ENCODE measurements around the gene SFMBT1.
A peak's percentile ranks its signal among the peaks of the same experiment; 100 is the strongest.

SFMBT1 gene

DNA sequence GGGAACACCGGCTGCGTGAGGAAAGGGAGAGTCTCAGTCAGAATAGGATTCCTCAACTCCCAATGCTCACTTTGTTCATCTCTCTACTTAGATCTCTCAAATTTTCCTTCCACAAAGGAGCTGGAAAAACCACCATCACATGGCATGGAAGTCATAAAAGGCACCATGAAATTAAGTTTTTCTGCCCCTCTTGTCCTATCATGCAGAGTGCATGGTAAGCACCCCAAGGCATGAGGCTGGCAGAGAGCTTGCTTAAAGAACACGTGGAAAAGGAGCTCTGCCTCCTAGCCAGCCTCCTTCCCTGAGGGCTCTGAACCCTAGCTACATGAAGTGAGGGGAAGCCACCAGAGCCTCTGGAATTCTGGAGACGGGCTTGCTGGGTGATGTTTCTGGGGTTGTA lies 166.3 kb downstream of the SFMBT1 start:
- no peak overlapping the region for H3K9ac ChIP-seq (ENCODE audit: insufficient read length)
- H3K4me3 ChIP-seq: no peak overlapping the region
- H3K9me3 ChIP-seq (ENCODE audit: low read depth, low read length): no peaks in the 10 kb centered on the region
- no peak overlapping the region for H3K27ac ChIP-seq
- no peak for TF ChIP-seq FOXP2 (optimal IDR thresholded peaks at IDR 0.05; ENCODE audit: control extremely low read depth, extremely low read length, insufficient read depth)
- no peak for TF ChIP-seq EZH2 (IDR thresholded peaks at IDR 0.05)
- TF ChIP-seq POLR2AphosphoS5 (IDR thresholded peaks at IDR 0.05; ENCODE audit: borderline replicate concordance, low read depth, low read length): no peak
- DNase-seq (ENCODE audit: low read depth, low spot score): no peak
- no peaks in the 10 kb centered on the region for H3K36me3 ChIP-seq (ENCODE audit: insufficient read depth, low read length)

- no peaks in the 10 kb centered on the region for H3K36me3 ChIP-seq (ENCODE audit: insufficient read depth, low read length)
- H3K9me3 ChIP-seq (ENCODE audit: low read depth, low read length): no peaks in the 10 kb centered on the region
- H3K4me3 ChIP-seq: no peak overlapping the region
- TF ChIP-seq EZH2 (IDR thresholded peaks at IDR 0.05) (no peak), FOXP2 (optimal IDR thresholded peaks at IDR 0.05; ENCODE audit: control extremely low read depth, extremely low read length, insufficient read depth) (no peak), POLR2AphosphoS5 (IDR thresholded peaks at IDR 0.05; ENCODE audit: borderline replicate concordance, low read depth, low read length) (no peak)
- no peak for DNase-seq (ENCODE audit: low read depth, low spot score)
- no peak overlapping the region for H3K27ac ChIP-seq
- no peak overlapping the region for H3K9ac ChIP-seq (ENCODE audit: insufficient read length)
These were observed 166.8 kb downstream of the SFMBT1 start for GRCh38 chr3:52879090-52879489.

GRCh38 chr3:52877085-52877484 lies 168.8 kb downstream of the SFMBT1 start:
- no peak overlapping the region for H3K27ac ChIP-seq
- H3K36me3 ChIP-seq (ENCODE audit: insufficient read depth, low read length): no peaks in the 10 kb centered on the region
- H3K4me3 ChIP-seq: no peak overlapping the region
- no peaks in the 10 kb centered on the region for H3K9me3 ChIP-seq (ENCODE audit: low read depth, low read length)
- TF ChIP-seq POLR2AphosphoS5 (IDR thresholded peaks at IDR 0.05; ENCODE audit: borderline replicate concordance, low read depth, low read length) (no peak), FOXP2 (optimal IDR thresholded peaks at IDR 0.05; ENCODE audit: control extremely low read depth, extremely low read length, insufficient read depth) (no peak), EZH2 (IDR thresholded peaks at IDR 0.05) (no peak)
- no peak overlapping the region for H3K9ac ChIP-seq (ENCODE audit: insufficient read length)
- no peak for DNase-seq (ENCODE audit: low read depth, low spot score)

- H3K9ac ChIP-seq (ENCODE audit: insufficient read length): no peak overlapping the region
- DNase-seq (ENCODE audit: low read depth, low spot score): no peak
- H3K9me3 ChIP-seq (ENCODE audit: low read depth, low read length): no peaks in the 10 kb centered on the region
- H3K4me3 ChIP-seq: no peak overlapping the region
- no peaks in the 10 kb centered on the region for H3K36me3 ChIP-seq (ENCODE audit: insufficient read depth, low read length)
- no peak overlapping the region for H3K27ac ChIP-seq
- TF ChIP-seq POLR2AphosphoS5 (IDR thresholded peaks at IDR 0.05; ENCODE audit: borderline replicate concordance, low read depth, low read length) (no peak), FOXP2 (optimal IDR thresholded peaks at IDR 0.05; ENCODE audit: control extremely low read depth, extremely low read length, insufficient read depth) (no peak), EZH2 (IDR thresholded peaks at IDR 0.05) (no peak)
These were observed 170.8 kb downstream of the SFMBT1 start for GRCh38 chr3:52874864-52875587.

GRCh38 chr3:52874160-52874701 lies 171.6 kb downstream of the SFMBT1 start:
- no peak overlapping the region for H3K9ac ChIP-seq (ENCODE audit: insufficient read length)
- DNase-seq (ENCODE audit: low read depth, low spot score): no peak
- no peak overlapping the region for H3K27ac ChIP-seq
- no peak overlapping the region for H3K4me3 ChIP-seq
- H3K36me3 ChIP-seq (ENCODE audit: insufficient read depth, low read length): no peaks in the 10 kb centered on the region
- no peaks in the 10 kb centered on the region for H3K9me3 ChIP-seq (ENCODE audit: low read depth, low read length)
- no peak for TF ChIP-seq FOXP2 (optimal IDR thresholded peaks at IDR 0.05; ENCODE audit: control extremely low read depth, extremely low read length, insufficient read depth)
- no peak for TF ChIP-seq EZH2 (IDR thresholded peaks at IDR 0.05)
- no peak for TF ChIP-seq POLR2AphosphoS5 (IDR thresholded peaks at IDR 0.05; ENCODE audit: borderline replicate concordance, low read depth, low read length)

GRCh38 chr3:52873433-52874159 lies 172.3 kb downstream of the SFMBT1 start:
- TF ChIP-seq POLR2AphosphoS5 (IDR thresholded peaks at IDR 0.05; ENCODE audit: borderline replicate concordance, low read depth, low read length) (no peak), EZH2 (IDR thresholded peaks at IDR 0.05) (no peak), FOXP2 (optimal IDR thresholded peaks at IDR 0.05; ENCODE audit: control extremely low read depth, extremely low read length, insufficient read depth) (no peak)
- no peak overlapping the region for H3K27ac ChIP-seq
- H3K9me3 ChIP-seq (ENCODE audit: low read depth, low read length): no peaks in the 10 kb centered on the region
- no peak overlapping the region for H3K9ac ChIP-seq (ENCODE audit: insufficient read length)
- H3K36me3 ChIP-seq (ENCODE audit: insufficient read depth, low read length): no peaks in the 10 kb centered on the region
- DNase-seq (ENCODE audit: low read depth, low spot score): no peak
- H3K4me3 ChIP-seq: no peak overlapping the region

DNA sequence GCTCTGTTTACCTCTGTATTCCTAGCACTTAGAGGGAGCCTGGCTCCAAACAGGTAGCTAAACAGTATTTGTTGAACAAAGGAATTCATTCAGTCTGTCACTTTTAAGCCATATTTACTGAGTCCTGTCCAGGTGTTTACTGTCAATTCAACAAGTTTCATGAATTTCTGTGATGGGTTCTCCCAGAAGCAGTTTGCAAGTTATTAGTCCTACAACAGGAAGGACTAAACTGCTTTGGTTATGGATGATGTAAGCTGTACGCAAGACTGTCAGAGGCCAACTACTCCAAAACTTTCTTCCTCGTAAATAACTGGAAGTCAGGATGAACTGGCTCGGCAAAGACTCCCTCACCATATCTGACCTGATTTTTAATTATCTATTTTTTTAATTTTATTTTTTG lies 173.6 kb downstream of the SFMBT1 start:
- Histone ChIP-seq H3K4me3 (no peak overlapping the region), H3K36me3 (ENCODE audit: insufficient read depth, low read length) (no peaks in the 10 kb centered on the region), H3K27ac (peak overlapping the region; percentile 60; the same call in 1 of the 2 replicates), H3K9ac (ENCODE audit: insufficient read length) (peak overlapping the region; percentile 7), H3K9me3 (ENCODE audit: low read depth, low read length) (no peaks in the 10 kb centered on the region)
- DNase-seq (ENCODE audit: low read depth, low spot score): no peak
- TF ChIP-seq POLR2AphosphoS5 (IDR thresholded peaks at IDR 0.05; ENCODE audit: borderline replicate concordance, low read depth, low read length): no peak
- TF ChIP-seq EZH2 (IDR thresholded peaks at IDR 0.05): no peak
- TF ChIP-seq FOXP2 (optimal IDR thresholded peaks at IDR 0.05; ENCODE audit: control extremely low read depth, extremely low read length, insufficient read depth): no peak

DNA sequence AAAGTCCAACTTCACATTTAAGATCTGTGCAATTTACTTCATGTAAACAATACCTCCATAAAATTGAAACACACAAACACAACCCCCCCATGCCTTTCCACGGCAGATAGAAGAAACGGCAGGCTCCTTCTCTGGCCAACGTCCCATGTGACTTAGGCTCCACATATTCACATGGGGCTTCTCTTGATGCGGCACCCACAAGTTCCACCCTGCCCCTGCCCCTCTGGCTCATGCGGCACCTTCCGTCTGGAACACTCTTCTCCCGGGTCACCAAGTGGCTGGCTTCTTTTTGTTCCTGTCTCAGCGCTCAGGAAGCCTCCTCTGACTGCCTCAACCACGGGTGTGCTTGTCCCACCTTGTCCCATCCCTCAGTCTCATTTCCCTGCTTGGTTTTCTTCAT lies 174.1 kb downstream of the SFMBT1 start:
- Histone ChIP-seq H3K9ac (ENCODE audit: insufficient read length) (peak overlapping the region; percentile 7), H3K9me3 (ENCODE audit: low read depth, low read length) (no peaks in the 10 kb centered on the region), H3K4me3 (no peak overlapping the region), H3K27ac (peak overlapping the region; percentile 60; the same call in 1 of the 2 replicates), H3K36me3 (ENCODE audit: insufficient read depth, low read length) (no peaks in the 10 kb centered on the region)
- TF ChIP-seq POLR2AphosphoS5 (IDR thresholded peaks at IDR 0.05; ENCODE audit: borderline replicate concordance, low read depth, low read length) (no peak), FOXP2 (optimal IDR thresholded peaks at IDR 0.05; ENCODE audit: control extremely low read depth, extremely low read length, insufficient read depth) (no peak), EZH2 (IDR thresholded peaks at IDR 0.05) (no peak)
- DNase-seq (ENCODE audit: low read depth, low spot score): no peak
